Stimulated activated CD4-positive, alpha-beta T cell treated with anti-CD3 and anti-CD28 coated beads, TNF-alpha, amount 100 ng/mL, for 24 hours (primary cell): ENCODE results near the gene OR2B2.

ENCODE experiments used
- DNase-seq, 3 experiments: peaks; one replicate each; pipeline ENCODE4 v3.0.0-alpha.2; 2020; ENCODE audit warnings: low read depth in 3 of 3

The OR2B2 gene

DNA sequence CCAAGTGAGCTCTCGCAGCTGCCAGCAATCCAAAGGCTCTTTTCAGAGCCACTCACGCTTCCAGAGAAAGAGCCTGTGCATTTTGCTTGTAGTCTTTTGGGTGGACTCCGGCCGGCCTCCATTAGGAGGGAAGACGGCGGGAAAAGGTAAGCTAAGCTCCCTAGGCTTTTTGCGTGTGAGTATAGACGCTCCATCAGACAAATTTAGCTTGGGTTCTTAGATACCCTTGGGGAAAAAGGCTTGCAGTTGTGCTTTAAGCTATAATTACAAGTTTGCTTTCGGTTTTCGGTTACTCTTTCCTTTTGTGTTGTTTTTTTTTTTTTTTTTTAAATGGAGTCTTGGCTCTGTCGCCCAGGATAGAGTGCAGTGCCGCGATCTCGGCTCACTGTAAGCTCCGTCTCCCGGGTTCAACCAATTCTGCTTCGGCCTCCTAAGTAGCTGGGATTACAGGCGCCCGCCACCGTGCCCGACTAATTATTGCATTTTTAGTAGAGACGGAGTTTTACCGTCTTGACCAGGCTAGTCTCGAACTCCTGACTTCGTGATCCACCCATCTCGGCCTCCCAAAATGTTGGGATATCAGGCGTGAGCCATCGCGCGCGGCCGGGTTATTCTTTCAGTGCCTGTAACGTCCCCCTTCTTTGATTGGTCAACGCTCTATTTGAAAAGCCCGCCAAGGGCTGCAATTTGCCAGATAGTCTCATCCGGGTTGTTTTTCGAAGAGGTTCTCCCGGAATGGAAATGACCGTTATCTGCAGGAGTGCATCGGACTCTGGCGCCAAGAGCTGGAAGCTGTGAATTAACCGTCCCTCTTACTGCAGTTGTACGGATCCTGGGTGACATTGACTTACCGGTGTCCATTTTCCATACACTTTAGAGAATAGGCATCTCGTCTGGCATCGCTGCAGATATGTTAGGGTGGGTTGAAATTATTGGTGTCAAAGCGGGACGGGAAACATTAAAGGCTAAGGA is 18.1 kb downstream of the OR2B2 start:
- peak in 2 of 3 experiments; percentile 70 to 75 for DNase-seq

DNA sequence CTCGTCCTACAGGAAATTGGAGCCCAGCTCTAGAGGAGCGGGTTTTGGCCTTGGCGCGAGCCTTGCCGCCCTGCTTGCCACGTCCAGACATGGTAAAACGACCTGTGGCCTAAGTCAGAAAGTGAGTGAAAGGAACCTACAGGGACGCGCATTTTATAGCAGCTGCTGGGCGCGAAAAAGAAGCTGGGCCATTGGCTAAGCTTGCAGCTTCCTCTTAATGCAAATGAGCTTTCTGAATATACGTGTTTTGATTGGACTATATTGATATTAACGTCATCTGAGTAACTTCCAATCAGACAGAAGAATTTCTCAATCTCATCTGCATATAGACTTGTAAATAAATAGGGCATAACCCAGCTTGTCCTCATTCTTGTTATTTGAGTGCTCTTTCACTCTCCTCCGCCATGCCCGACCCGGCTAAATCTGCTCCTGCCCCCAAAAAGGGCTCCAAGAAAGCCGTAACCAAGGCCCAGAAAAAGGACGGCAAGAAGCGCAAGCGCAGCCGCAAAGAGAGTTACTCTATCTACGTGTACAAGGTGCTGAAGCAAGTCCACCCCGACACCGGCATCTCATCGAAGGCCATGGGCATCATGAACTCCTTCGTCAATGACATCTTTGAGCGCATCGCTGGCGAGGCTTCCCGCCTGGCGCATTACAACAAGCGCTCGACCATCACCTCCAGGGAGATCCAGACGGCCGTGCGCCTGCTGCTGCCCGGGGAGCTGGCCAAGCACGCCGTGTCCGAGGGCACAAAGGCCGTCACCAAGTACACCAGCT is 18.9 kb downstream of the OR2B2 start:
- peak; percentile 65 to 85 (median 68) for DNase-seq

DNA sequence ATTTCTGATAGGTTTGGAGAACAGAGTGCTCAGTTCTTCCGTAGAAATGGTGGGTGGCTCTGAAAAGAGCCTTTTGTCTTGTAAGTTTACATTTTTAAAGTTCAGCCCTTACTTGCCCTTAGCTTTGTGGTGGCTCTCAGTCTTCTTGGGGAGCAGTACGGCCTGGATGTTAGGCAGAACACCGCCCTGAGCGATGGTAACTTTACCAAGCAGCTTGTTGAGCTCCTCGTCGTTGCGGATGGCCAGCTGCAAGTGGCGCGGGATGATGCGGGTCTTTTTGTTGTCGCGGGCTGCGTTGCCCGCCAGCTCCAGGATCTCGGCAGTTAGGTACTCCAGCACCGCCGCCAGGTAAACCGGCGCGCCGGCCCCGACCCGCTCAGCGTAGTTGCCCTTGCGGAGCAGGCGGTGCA is 19.5 kb downstream of the OR2B2 start:
- no peak for DNase-seq

DNA sequence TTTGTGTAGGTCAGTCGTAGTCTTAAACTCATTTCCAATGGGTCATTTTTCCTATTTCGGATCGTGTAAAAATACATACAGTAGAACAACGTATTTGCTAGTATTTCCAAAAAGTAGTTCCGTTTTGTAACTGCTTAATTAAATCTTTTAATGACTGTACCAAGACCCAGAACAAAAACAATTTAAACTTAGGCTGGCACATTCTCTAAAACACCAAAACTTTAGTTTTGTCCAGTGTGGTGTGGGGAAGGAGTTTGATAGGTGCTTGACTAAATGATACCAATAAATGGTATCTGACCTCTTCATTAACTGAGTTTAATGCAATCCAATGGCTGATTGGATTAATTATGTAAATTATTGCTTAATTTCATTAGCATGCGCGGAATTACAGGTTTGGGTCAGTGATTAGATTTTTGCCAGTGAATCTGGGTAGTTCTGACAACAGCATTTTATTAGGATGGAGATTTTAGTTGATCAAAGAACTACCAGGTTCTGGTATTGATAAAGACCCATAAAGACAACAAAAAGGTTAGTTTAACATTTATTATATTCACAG is 20.8 kb downstream of the OR2B2 start:
- no peak for DNase-seq

DNA sequence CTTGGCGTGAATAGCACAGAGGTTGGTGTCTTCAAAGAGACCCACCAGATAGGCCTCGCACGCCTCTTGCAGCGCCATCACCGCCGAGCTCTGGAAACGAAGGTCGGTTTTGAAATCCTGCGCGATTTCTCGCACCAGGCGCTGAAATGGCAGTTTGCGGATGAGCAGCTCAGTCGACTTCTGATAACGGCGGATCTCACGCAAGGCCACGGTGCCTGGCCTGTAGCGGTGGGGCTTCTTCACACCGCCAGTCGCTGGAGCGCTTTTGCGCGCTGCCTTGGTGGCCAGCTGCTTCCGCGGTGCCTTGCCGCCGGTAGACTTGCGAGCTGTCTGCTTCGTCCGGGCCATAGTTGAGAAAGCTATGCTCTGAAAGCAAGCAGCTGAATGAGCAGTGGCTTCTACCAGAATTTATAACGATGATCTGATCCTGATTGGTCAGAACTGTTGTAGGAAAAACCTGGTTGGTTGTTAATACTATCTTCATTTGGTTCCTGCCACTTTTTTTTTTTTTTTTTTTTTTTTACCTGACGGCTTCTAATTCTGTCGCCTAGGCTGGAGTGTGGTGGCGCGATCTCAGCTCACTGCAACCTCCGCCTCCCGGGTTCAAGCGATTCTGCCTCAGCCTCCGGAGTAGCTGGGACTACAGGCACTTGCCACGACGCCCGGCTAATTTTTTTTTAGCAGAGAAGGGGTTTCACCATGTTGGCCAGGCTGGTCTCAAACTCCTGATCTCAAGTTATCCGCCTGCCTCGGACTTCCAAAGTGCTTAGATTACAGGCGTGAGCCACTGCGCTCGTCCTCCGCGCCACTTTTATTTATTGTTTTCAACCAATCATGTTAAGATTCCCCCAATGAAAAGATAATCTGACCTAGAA is 21.5 kb downstream of the OR2B2 start:
- DNase-seq: peak; percentile 40 to 73 (median 42)

DNA sequence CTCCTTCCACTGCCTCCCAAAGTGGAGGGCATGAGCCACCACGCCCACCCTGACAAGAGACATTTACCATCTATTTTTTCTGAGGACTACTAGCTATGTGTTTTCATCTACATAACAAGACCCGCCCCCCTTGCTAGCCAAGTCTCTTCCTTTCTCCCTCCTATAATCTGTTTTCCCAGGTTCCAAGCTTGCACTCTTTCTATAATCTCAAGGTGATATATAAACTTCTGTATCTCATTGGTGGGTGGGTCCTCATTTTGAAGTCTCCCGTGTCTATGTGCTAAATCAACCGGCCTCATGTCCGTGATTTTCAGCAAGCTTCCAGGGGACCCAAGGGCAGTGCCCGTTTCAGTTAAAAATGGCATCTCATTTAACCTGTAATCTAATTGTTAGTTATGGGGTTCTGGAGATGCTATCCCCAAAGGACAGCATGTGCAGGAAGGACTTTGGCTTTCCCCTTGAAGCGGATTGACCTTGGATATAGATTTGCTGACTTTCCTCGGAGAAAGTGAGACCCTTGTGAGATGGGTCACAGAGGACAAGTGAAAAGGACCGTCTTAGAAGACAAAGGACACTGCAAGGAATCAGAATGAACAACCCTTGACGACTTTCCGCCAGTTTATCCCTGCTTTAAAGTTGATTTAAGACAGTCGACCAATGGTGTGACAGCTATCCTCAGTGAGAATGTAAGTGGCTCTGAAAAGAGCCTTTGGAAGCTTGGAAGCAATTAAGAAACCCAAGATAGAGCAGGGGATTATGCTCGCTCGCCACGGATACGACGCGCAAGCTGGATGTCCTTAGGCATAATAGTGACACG is 22.4 kb downstream of the OR2B2 start:
- DNase-seq: no peak

DNA sequence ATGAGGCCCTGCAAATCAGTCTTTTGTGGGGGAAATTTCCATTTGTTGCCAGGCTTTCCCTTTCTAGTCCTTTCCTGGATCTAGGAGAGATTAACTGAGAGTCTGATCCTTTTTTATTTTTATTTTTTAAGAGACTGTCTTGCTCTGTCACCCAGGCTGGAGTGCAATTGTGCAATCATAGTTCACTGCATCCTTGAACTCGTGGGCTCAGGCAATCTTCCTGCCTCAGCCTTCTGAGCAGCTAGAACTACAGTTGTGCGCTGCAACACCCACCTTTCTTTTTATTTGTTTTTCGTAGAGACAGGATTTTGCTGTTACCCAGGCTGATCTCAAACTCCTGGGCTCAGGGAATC is 22.9 kb downstream of the OR2B2 start:
- no peak for DNase-seq

DNA sequence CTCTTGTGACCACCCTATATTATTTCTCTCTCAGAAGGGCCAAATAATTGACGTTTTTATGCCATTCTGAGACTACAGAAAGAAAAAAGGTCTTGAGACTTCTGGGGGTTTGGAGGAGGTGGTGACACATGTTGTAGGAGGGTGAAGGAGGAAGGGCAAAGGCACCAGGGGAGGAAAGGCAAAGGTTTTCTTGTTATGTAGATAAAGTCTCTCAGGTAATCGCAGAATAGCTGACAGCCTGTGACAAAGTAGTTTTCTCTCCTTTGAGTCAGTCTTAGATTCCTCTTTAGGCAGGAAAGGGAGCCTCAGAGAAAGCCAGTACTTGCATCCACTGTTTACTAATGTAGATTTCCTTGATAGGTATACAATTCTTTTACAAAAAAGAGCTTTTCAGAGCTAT is 23.6 kb downstream of the OR2B2 start:
- DNase-seq: no peak

DNA sequence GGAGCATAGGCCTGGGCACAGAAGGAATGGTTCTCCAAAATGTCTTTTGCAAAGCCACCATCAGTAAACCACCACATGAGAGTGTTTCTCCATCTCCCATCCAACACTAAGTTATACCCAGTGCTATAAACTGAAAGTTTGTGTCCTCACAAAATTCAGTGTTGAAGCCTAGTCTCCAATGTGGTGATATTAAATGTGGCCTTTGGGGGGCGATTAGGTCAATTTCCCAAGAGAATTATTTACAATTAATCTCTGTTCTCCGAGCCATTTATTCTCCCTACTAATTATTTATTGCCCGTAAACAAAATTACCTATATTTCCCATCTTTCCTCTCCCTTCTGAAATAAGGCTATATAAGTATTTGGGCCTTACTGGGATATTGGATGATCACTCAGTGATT is 26.1 kb downstream of the OR2B2 start:
- DNase-seq: no peak

DNA sequence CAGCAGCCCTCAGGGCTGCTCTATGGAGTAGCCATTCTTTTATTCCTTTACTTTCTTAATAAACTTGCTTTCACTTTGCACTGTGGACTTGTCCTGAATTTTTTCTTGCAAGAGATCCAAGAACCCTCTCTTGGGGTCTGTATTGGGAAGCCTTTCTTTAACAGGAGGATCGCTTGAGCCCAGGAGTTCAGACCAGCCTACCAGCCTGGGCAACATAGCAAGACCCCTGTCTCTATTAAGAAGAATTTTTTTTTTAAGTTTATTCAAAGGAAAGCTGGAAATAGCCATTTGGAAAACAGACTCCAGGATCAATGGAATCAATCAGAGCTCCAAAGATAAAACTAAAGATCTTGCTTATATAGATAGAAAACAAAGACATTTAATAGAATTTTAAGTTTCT is 29.1 kb downstream of the OR2B2 start:
- DNase-seq: no peak

DNA sequence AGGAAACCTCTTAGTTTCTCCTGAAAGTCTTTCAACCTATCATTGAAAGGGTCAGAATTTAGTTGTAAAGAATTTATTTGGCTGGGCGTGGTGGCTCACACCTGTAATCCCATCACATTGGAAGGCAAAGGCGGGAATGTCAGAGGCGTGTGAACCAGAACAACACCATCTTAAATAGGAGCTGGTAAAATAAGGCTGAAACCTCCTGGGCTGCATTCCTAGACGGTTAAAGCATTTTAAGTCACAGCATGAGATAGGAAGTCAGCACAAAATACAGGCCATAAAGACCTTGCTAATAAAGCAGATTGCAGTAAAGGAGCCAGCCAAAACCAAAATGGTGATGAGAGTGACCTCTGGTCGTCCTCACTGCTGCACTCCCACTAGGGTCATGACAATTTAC is 29.6 kb downstream of the OR2B2 start:
- DNase-seq: no peak

DNA sequence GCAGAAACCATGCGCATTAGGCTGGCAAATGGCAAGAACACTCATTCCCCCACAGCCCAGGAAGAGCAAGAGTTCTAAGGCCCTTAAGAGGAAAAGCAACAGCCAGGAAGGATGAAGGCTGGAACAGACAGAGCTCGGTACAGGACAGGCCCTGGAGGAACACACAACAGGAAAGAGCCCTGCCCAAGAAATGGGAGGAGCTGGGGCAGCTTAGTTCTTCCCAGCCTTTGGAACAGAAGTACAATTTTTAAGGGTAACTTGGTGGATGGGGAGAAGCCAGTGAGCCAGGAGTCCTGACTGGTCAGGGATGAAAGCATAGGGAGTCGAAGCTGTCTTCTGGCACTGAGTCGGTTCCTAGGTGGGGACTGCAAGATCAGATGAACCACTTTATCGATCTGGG is 32.4 kb downstream of the OR2B2 start:
- no peak for DNase-seq

DNA sequence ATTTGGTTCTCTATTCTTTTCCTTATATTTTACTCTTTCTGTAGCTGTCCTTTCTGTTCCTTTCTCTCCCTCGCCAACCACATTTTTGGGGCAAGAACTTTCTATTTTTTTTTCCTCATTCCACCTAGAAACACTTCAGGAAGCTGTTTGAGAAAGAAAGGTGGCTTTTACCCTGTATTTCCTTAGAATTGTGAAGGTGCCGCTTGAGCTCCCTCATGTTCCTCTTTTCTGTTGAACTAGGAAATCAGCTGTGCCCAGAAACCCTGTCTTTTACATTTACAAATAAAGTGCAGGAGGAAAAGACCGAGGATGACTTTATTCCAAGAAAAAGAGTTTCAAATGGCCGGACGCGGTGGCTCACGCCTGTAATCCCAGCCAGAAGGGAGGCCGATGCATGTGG is 38.2 kb downstream of the OR2B2 start:
- DNase-seq: no peak

DNA sequence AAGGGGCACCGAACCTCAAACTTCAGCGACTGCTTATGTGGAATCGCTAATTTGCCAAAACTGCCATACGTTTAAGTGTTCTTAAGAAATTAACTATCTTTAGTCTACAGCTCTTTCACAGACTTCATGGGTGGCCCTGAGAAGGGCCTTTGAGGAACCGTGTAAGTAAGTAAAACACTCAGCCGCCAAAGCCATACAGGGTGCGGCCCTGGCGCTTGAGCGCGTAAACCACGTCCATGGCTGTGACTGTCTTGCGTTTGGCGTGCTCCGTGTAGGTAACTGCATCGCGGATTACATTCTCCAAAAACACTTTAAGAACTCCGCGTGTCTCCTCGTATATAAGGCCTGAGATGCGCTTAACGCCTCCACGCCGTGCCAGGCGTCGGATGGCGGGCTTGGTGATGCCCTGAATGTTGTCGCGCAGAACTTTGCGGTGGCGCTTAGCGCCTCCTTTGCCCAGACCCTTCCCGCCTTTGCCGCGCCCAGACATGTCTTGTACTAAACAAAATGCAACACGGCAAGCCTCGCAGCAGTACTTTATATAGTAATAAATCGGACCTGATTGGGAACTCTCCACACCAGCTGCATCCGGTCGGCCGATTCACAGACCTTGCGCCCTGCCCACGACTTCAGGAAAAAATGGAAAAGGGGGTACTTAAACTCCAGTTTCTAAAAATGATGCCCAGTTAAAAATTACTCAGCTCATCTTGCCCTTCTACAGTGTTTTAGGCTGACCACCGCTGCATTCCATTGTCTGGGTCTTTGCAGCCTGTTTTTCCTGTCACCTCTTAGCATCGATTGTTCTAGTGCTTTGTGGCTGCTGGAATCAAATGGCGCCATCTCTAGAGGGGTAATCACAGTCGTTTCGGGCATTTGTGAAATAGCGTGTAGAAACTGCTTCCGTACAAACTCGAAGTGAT is 38.9 kb downstream of the OR2B2 start:
- DNase-seq: peak in 2 of 3 experiments; percentile 37 to 73

DNA sequence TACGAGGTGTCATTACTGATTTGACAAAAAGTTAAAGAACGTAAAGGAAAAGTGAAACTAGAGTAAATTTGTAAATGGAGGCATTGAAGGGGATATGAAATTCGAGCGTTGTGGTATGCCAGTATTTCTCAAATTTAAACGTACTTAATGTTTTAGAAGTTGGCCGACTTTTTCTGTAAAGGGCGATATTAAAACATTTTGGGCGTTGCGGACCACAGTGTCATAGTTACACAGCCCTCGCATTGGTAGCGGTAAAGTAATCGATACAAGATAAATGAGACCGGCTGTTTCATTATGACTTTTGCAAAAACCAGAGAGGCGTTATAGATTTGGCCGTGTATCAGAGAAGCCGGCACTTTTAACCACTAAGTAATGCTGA is 39.6 kb downstream of the OR2B2 start:
- DNase-seq: no peak

DNA sequence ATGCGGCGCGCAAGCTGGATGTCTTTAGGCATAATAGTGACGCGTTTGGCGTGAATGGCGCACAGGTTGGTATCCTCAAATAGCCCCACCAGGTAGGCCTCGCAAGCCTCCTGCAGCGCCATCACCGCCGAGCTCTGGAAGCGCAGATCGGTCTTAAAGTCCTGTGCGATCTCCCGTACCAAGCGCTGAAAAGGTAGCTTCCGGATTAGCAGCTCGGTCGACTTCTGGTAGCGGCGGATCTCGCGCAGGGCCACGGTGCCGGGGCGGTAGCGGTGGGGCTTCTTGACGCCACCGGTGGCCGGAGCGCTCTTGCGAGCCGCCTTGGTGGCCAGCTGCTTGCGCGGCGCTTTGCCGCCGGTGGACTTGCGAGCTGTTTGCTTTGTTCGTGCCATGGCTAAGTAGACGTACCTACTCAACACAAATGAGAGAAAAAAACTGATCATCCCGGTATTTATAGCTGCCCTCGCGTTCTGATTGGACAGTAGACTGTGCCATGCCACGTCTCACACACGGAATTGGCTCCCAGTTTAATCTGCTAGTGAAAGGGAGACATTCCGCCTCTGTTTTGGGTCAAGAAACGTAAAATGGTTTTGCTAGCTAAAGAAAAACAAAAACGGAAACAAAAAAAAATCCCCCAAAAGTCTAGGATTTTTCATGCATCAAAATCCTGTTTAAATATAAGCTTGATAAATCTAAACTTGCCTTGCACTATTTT is 40.1 kb downstream of the OR2B2 start:
- peak; percentile 57 to 71 (median 67) for DNase-seq

DNA sequence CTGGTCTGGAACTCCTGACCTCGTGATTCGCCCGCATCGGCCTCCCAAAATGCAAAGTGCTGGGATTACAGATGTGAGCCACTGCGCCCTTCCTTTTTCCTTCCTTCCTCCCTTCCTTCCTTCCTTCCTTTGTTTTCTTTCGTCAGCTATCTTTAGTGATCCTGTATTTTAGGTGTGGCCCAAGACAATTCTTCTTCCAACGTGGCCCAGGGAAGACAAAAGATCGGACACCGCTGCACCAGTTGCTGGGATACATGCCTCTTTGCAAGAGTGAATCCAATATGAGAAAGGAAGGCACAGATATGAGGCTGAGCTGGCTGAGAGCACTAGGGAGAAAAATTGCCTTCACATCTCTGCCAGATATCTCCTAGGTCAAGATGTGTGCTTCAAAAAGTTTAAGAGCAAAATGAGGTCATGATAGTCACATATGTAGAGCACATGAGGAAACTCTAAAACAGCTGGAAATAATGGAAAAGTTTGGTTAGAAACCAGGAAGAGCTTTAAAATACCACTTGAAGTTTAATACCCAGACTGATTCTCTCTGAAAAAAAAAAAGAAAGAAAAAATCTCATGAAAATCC is 41.8 kb downstream of the OR2B2 start:
- no peak for DNase-seq

DNA sequence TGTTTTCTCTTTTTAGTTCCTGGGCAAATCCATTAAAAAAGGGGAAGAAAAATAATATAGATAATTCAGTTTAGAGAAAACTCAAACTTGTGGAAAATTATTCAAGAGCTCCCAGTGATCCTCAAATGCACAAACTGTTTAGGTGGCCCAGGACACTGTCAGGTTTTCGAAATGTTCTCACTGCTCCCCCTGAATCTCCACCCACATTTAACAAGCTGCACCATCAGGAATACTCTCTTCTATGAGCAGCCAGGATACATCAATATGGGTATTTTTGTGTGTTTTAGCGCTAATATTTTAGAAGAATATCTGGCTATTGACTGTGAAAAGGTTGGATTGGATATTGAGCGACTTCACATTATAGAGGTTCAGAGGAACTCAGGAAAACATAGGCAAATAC is 43.9 kb downstream of the OR2B2 start:
- no peak for DNase-seq

DNA sequence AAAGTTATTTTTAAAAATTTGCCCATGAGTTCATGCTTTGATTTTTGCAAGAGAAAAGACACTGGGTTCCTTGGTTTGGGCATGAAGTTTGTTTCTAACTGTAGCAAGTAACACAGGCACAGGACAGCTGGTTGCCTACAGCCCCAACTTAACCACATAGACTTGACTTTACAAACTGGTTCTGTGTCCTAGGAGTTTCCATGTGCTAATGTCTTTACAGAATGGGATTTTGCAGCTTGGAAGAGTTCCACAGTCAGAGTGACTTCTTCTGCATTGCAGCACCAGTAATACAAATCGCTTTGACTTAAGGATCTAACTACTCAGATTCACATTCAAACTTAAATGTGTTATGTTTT is 44.3 kb downstream of the OR2B2 start:
- no peak for DNase-seq
